ENCODE data around the gene F10. TPM values are rescaled to one million over a fixed set of nuclear protein-coding genes. Genes with fewer than 3 reads are reported as not detected.

F10 gene
- total RNA-seq, 3 donors from 2014 or later (not counting 1 experiment from before 2014, with no cell fraction given) = not detected

GRCh38 chr13:113086031-113086750, 36.4 kb upstream of the F10 start:
- Mint-ChIP-seq H3K27me3 (ENCODE audit: low read depth in 2 of 2) (no peaks in the 10 kb centered on the region), H3K27ac (no peak overlapping the region), H3K4me3 (no peak overlapping the region), H3K36me3 (no peaks in the 10 kb centered on the region), H3K9me3 (no peaks in the 10 kb centered on the region), H3K4me1 (no peaks in the 10 kb centered on the region)
- Histone ChIP-seq H3K4me1 (ENCODE audit: control insufficient read depth, insufficient read depth, low read length) (no peaks in the 10 kb centered on the region), H3K36me3 (ENCODE audit: control insufficient read depth, insufficient read depth, low read length) (no peaks in the 10 kb centered on the region), H3K27me3 (ENCODE audit: control insufficient read depth, insufficient read depth, low read length) (no peaks in the 10 kb centered on the region), H3K27ac (ENCODE audit: low read length) (no peak overlapping the region), H3K9me3 (ENCODE audit: control insufficient read depth, insufficient read depth, low read length) (no peaks in the 10 kb centered on the region), H3K4me3 (ENCODE audit: low read length) (no peak overlapping the region)
- ATAC-seq = no peak
- no peak for DNase-seq
- no peak for TF ChIP-seq CTCF (IDR thresholded peaks at IDR 0.05)
- 90% methylated on average over 31 of the region's 32 CpGs for WGBS (ENCODE audit: insufficient coverage)
- intact Hi-C loops (cut with micrococcal nuclease) = no loop called here

GRCh38 chr13:113086991-113087922, 35.3 kb upstream of the F10 start:
- ATAC-seq (no peak), DNase-seq (no peak)
- Histone ChIP-seq H3K9me3 (ENCODE audit: control insufficient read depth, insufficient read depth, low read length) (no peaks in the 10 kb centered on the region), H3K4me3 (ENCODE audit: low read length) (no peak overlapping the region), H3K27me3 (ENCODE audit: control insufficient read depth, insufficient read depth, low read length) (no peaks in the 10 kb centered on the region), H3K36me3 (ENCODE audit: control insufficient read depth, insufficient read depth, low read length) (no peaks in the 10 kb centered on the region), H3K27ac (ENCODE audit: low read length) (no peak overlapping the region), H3K4me1 (ENCODE audit: control insufficient read depth, insufficient read depth, low read length) (no peaks in the 10 kb centered on the region)
- Mint-ChIP-seq H3K36me3 (no peaks in the 10 kb centered on the region), H3K27ac (no peak overlapping the region), H3K9me3 (no peaks in the 10 kb centered on the region), H3K4me3 (no peak overlapping the region), H3K4me1 (no peaks in the 10 kb centered on the region), H3K27me3 (ENCODE audit: low read depth in 2 of 2) (no peaks in the 10 kb centered on the region)
- intact Hi-C loops (cut with micrococcal nuclease) = no loop called here
- WGBS (ENCODE audit: insufficient coverage) = 91% methylated on average over 35 of the region's 39 CpGs
- TF ChIP-seq CTCF (IDR thresholded peaks at IDR 0.05) = no peak

DNA sequence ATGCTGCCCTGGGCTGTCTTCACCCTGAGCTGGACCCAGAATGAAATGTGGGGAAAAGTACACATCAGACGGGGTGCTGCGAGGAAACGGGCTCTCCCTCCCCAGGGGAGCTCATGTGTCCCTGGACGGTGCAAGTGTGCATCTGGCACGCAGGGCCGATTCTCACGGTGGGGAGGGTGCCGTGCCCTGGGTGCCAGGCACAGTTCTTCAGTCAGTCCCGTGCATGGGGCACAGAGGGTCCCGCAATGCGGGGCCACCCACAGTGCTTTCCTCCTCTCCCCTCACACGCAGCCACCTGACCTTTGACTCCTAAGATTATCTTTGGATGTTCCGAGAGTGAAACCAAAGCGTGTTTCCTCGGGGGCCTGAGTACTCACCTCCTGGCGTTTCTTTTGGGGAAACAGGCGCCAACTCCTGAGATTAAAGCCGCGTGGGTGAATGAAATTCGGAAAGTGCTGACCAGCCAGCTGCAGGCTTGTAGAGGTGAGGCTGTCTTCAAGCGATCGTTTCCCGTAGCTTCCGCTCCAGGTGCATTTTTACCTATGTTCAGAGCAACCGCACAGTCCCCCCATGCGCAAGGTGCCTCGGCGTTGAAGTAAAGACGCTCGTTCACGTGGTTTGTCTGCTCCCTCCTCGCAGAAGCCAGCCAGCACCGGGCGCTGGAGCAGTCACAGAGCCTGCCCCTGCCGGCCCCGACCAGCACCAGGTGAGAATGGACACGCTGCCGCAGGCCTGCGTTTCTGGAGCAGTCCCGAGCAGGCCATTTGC, 34.5 kb upstream of the F10 start:
- Histone ChIP-seq H3K27me3 (ENCODE audit: control insufficient read depth, insufficient read depth, low read length) (no peaks in the 10 kb centered on the region), H3K9me3 (ENCODE audit: control insufficient read depth, insufficient read depth, low read length) (no peaks in the 10 kb centered on the region), H3K4me1 (ENCODE audit: control insufficient read depth, insufficient read depth, low read length) (no peaks in the 10 kb centered on the region), H3K36me3 (ENCODE audit: control insufficient read depth, insufficient read depth, low read length) (no peaks in the 10 kb centered on the region), H3K4me3 (ENCODE audit: low read length) (no peak overlapping the region), H3K27ac (ENCODE audit: low read length) (no peak overlapping the region)
- 95% methylated on average over 40 of the region's 40 CpGs for WGBS (ENCODE audit: insufficient coverage)
- Mint-ChIP-seq H3K27ac (no peak overlapping the region), H3K4me3 (no peak overlapping the region), H3K36me3 (no peaks in the 10 kb centered on the region), H3K27me3 (ENCODE audit: low read depth in 2 of 2) (no peaks in the 10 kb centered on the region), H3K9me3 (no peaks in the 10 kb centered on the region), H3K4me1 (no peaks in the 10 kb centered on the region)
- intact Hi-C loops (cut with micrococcal nuclease) = no loop called here
- TF ChIP-seq CTCF (IDR thresholded peaks at IDR 0.05) = no peak
- DNase-seq (no peak), ATAC-seq (no peak)
